ENCODE results near the gene RUNDC1. TPM values are rescaled to one million over a fixed set of nuclear protein-coding genes. Genes with fewer than 3 reads are reported as not detected.
"Not testable (repeated sequence)": the region's sequence is repeated elsewhere in the genome, so short reads cannot be mapped to it uniquely, and the experiment has no call there.

The RUNDC1 gene
- total RNA-seq, 1 experiment from 2014 or later = 14.2 TPM

DNA sequence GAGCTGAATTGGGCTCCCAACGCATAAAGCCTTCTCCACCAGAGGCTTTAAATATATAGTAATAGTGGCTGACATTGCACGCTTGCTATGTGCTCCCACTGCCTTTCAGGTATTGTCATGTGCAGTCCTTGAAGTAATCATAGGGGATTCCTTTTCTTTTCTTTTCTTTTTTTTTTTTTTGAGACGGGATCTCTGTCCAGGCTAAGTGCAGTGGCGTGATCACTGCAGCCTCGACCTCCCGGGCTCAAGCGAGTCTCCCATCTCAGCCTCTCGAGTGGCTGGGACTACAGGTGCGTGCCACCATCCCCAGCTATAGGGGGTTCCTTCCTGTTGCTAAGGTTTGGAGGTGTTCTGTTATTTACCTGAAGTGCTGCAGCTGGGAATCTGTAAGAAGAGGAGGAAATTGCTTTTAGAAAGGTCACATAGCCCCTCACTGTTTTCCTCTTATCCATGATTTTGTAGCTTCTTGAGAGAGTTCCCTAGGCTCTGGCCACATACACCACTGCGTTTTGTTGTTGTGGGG is 18.7 kb downstream of the RUNDC1 start (continued):
- TF ChIP-seq, protein P1, sequence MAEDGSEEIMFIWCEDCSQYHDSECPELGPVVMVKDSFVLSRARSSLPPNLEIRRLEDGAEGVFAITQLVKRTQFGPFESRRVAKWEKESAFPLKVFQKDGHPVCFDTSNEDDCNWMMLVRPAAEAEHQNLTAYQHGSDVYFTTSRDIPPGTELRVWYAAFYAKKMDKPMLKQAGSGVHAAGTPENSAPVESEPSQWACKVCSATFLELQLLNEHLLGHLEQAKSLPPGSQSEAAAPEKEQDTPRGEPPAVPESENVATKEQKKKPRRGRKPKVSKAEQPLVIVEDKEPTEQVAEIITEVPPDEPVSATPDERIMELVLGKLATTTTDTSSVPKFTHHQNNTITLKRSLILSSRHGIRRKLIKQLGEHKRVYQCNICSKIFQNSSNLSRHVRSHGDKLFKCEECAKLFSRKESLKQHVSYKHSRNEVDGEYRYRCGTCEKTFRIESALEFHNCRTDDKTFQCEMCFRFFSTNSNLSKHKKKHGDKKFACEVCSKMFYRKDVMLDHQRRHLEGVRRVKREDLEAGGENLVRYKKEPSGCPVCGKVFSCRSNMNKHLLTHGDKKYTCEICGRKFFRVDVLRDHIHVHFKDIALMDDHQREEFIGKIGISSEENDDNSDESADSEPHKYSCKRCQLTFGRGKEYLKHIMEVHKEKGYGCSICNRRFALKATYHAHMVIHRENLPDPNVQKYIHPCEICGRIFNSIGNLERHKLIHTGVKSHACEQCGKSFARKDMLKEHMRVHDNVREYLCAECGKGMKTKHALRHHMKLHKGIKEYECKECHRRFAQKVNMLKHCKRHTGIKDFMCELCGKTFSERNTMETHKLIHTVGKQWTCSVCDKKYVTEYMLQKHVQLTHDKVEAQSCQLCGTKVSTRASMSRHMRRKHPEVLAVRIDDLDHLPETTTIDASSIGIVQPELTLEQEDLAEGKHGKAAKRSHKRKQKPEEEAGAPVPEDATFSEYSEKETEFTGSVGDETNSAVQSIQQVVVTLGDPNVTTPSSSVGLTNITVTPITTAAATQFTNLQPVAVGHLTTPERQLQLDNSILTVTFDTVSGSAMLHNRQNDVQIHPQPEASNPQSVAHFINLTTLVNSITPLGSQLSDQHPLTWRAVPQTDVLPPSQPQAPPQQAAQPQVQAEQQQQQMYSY (CRISPR knock-in tag; IDR thresholded peaks at IDR 0.05) = no peak

DNA sequence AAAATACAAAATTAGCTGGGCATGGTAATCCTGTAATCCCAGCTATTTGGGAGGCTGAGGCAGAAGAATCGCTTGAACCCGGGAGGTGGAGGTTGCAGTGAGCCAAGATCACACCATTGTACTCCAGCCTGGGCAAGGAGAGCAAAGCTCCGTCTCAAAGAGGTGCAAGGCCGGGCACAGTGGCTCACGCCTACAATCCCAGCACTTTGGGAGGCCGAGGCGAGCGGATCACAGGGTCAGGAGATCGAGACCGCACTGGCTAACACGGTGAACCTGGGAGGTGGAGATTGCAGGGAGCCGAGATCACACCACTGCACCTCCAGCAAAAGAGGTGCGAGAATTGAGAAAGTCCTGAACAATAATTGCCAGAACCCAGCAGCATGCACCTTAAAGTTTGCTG is 20.5 kb downstream of the RUNDC1 start:
- peaks cover 54% of the 10 kb centered on the region for H3K36me3 Mint-ChIP-seq
- H3K27ac Mint-ChIP-seq = peak overlapping the region; percentile 63
- CTCF ChIA-PET; H3K27me3 Mint-ChIP-seq (ENCODE audit: low read depth); H3K4me3 Mint-ChIP-seq; H3K9me3 Mint-ChIP-seq; ATAC-seq; DNase-seq (ENCODE audit: low spot score): not testable (repeated sequence)
- peak; percentile 59; the same call in 1 of the 2 replicates for TF ChIP-seq ZNF416 (CRISPR knock-in tag; IDR thresholded peaks at IDR 0.05)
- H3K4me1 Mint-ChIP-seq = peaks cover 31% of the 10 kb centered on the region
- POLR2A ChIA-PET = interaction anchor here (0.6 kb wide), 1 partner anchor 308 kb away, joined by 4 read pairs; no protein-coding TSS in a partner anchor

DNA sequence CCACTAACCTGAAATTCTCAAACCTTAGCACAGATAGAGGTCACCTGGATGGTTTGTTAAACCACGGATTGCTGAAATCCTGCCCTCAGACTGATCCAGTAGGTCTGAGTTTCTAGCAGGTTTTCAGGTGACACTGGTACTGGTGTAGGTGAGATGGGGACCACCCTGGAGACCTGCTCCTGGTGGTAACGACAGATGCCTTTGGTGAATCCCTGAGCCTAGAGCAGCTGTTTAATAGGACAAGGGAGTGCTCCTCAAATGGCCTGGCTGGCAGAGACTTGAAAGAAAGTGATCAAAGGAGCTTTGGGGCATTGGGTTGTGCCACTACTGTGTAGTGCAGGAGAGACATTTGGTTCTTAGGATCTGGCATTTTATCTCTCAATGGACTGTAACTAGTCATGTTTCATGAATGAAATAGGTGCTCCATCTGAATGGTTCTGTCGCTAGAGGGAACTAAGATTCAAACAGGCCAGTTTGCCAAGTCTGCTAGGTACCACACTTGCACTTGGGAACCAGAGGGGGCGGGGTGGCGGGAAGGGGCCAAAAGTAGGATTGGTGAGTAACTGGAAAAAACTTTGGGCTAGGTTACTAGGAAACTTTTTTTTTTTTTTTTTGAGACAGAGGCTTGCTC is 23.3 kb downstream of the RUNDC1 start:
- Mint-ChIP-seq H3K9me3 (no peaks in the 10 kb centered on the region), H3K4me3 (no peak overlapping the region), H3K36me3 (peaks cover 51% of the 10 kb centered on the region), H3K4me1 (peaks cover 26% of the 10 kb centered on the region), H3K27me3 (ENCODE audit: low read depth) (no peaks in the 10 kb centered on the region; the same call in 1 of the 2 replicates), H3K27ac (peak overlapping the region; percentile 82)
- ATAC-seq (peak; percentile 29), DNase-seq (ENCODE audit: low spot score) (no peak)
- ChIA-PET CTCF (interaction anchor here (2.4 kb wide), 1 partner anchor 18 kb away, joined by 8 read pairs; the partner anchor contains the start of gene VAT1), POLR2A (no interaction called here)
- TF ChIP-seq, protein P2, sequence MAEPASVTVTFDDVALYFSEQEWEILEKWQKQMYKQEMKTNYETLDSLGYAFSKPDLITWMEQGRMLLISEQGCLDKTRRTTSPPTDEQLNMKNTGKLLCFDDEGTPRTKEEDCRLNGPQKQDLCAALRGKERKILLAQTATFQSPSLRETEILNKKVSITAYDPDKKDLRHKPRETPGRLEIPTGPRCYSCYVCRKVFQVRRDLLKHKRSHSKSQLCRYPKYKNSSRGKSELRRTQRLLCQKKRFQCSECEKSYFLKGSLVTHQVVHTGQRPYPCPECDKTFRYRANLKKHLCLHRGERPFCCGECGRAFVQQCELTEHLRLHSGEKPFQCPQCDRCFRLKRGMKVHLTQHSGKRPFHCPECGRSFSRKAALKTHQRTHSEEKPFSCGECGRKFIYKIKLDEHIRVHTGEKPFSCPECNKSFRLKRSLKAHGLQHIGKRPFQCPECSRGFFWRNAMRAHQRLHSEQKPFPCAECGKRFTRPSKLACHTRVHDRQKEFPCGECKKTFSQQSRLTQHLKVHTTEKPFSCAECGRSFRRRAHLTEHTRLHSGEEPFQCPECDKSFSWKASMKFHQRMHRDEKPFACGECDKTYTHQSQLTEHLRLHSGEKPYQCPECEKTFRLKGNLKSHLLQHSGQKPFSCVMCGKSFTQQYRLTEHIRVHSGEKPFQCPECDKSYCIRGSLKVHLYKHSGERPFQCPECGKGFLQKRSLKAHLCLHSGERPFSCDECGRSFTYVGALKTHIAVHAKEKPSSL (CRISPR knock-in tag; conservative IDR thresholded peaks at IDR 0.05) = peak; percentile 82
- TF ChIP-seq NFATC4 (CRISPR knock-in tag; IDR thresholded peaks at IDR 0.05) = peak; percentile 89
- TF ChIP-seq, protein P3, sequence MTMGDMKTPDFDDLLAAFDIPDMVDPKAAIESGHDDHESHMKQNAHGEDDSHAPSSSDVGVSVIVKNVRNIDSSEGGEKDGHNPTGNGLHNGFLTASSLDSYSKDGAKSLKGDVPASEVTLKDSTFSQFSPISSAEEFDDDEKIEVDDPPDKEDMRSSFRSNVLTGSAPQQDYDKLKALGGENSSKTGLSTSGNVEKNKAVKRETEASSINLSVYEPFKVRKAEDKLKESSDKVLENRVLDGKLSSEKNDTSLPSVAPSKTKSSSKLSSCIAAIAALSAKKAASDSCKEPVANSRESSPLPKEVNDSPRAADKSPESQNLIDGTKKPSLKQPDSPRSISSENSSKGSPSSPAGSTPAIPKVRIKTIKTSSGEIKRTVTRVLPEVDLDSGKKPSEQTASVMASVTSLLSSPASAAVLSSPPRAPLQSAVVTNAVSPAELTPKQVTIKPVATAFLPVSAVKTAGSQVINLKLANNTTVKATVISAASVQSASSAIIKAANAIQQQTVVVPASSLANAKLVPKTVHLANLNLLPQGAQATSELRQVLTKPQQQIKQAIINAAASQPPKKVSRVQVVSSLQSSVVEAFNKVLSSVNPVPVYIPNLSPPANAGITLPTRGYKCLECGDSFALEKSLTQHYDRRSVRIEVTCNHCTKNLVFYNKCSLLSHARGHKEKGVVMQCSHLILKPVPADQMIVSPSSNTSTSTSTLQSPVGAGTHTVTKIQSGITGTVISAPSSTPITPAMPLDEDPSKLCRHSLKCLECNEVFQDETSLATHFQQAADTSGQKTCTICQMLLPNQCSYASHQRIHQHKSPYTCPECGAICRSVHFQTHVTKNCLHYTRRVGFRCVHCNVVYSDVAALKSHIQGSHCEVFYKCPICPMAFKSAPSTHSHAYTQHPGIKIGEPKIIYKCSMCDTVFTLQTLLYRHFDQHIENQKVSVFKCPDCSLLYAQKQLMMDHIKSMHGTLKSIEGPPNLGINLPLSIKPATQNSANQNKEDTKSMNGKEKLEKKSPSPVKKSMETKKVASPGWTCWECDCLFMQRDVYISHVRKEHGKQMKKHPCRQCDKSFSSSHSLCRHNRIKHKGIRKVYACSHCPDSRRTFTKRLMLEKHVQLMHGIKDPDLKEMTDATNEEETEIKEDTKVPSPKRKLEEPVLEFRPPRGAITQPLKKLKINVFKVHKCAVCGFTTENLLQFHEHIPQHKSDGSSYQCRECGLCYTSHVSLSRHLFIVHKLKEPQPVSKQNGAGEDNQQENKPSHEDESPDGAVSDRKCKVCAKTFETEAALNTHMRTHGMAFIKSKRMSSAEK (CRISPR knock-in tag; IDR thresholded peaks at IDR 0.05; ENCODE audit: borderline replicate concordance) = 0 out of 2 replicates have a peak, but pooled peaks have one; percentile 27
- TF ChIP-seq SMAD3 (CRISPR knock-in tag; IDR thresholded peaks at IDR 0.05; ENCODE audit: borderline replicate concordance) = no peak
- TF ChIP-seq, protein P4, sequence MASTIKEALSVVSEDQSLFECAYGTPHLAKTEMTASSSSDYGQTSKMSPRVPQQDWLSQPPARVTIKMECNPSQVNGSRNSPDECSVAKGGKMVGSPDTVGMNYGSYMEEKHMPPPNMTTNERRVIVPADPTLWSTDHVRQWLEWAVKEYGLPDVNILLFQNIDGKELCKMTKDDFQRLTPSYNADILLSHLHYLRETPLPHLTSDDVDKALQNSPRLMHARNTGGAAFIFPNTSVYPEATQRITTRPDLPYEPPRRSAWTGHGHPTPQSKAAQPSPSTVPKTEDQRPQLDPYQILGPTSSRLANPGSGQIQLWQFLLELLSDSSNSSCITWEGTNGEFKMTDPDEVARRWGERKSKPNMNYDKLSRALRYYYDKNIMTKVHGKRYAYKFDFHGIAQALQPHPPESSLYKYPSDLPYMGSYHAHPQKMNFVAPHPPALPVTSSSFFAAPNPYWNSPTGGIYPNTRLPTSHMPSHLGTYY (CRISPR knock-in tag; IDR thresholded peaks at IDR 0.05) = 0 out of 2 replicates have a peak, but pooled peaks have one; percentile 20
- peak; percentile 87; the same call in 1 of the 2 replicates for TF ChIP-seq ZNF671 (CRISPR knock-in tag; IDR thresholded peaks at IDR 0.05)
- peak; percentile 67; the same call in 1 of the 2 replicates for TF ChIP-seq PRRX2 (CRISPR knock-in tag; IDR thresholded peaks at IDR 0.05)
- TF ChIP-seq MXD4 (CRISPR knock-in tag; IDR thresholded peaks at IDR 0.05; ENCODE audit: borderline replicate concordance) = no peak
- TF ChIP-seq, protein P5, sequence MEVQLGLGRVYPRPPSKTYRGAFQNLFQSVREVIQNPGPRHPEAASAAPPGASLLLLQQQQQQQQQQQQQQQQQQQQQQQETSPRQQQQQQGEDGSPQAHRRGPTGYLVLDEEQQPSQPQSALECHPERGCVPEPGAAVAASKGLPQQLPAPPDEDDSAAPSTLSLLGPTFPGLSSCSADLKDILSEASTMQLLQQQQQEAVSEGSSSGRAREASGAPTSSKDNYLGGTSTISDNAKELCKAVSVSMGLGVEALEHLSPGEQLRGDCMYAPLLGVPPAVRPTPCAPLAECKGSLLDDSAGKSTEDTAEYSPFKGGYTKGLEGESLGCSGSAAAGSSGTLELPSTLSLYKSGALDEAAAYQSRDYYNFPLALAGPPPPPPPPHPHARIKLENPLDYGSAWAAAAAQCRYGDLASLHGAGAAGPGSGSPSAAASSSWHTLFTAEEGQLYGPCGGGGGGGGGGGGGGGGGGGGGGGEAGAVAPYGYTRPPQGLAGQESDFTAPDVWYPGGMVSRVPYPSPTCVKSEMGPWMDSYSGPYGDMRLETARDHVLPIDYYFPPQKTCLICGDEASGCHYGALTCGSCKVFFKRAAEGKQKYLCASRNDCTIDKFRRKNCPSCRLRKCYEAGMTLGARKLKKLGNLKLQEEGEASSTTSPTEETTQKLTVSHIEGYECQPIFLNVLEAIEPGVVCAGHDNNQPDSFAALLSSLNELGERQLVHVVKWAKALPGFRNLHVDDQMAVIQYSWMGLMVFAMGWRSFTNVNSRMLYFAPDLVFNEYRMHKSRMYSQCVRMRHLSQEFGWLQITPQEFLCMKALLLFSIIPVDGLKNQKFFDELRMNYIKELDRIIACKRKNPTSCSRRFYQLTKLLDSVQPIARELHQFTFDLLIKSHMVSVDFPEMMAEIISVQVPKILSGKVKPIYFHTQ (CRISPR knock-in tag; IDR thresholded peaks at IDR 0.05) = peak; percentile 71; the same call in 1 of the 2 replicates
